GM12875 (cell line): ENCODE measurements around the gene PLA2G12B.

ENCODE experiments used
- H3K4me3 ChIP-seq: one replicate; pipeline ENCODE4 v1.5.1; 2011; ENCODE audit warnings: low read depth, low read length, control low read depth
- CTCF ChIP-seq: IDR thresholded peaks from 2 replicates; pipeline ENCODE4 v1.5.1; 2011; ENCODE audit warnings: low read depth, mild to moderate bottlenecking, control low read depth, inconsistent platforms, low read length, moderate library complexity, borderline replicate concordance; ENCODE audit not compliant: insufficient read depth

Gene PLA2G12B

GRCh38 chr10:72981028-72981881, 26.6 kb upstream of the PLA2G12B start:
- no peak overlapping the region for H3K4me3 ChIP-seq
- no peak for TF ChIP-seq CTCF

- H3K4me3 ChIP-seq: no peak overlapping the region
- TF ChIP-seq CTCF: no peak
Measured at GRCh38 chr10:72980348-72980747, 25.7 kb upstream of the PLA2G12B start.

GRCh38 chr10:72979709-72980108, 25.1 kb upstream of the PLA2G12B start:
- H3K4me3 ChIP-seq: no peak overlapping the region
- no peak for TF ChIP-seq CTCF

GRCh38 chr10:72976886-72977285, 22.3 kb upstream of the PLA2G12B start:
- no peak overlapping the region for H3K4me3 ChIP-seq
- no peak for TF ChIP-seq CTCF

DNA sequence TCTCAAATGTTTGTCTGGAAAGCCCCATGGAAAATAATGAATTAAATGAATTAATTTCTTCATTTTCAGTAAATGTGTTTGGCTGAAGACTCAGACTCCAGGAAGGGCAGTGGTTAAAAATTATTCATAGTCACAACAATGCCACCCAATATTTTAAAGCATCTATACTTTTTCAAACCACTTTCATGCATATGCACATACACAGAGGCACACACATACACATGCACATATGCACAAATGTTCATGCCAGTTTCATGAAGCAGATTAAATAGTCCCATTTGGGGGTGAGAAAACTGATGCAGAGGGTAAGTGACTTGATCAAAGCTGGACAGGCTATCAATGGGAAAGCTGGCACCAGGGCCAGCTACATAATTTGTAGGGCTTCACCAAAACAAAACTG, 1.4 kb upstream of the PLA2G12B start:
- TF ChIP-seq CTCF: no peak
- no peak overlapping the region for H3K4me3 ChIP-seq

GRCh38 chr10:72954230-72954595, 393 bp downstream of the PLA2G12B start:
- TF ChIP-seq CTCF: no peak
- no peak overlapping the region for H3K4me3 ChIP-seq

GRCh38 chr10:72953687-72954086, 919 bp downstream of the PLA2G12B start:
- H3K4me3 ChIP-seq: no peak overlapping the region
- TF ChIP-seq CTCF: no peak
